NCI-H1694 treated with DMSO at 0.1 percent for 48 hours (cell line): ENCODE results near the gene SGCA.

Experiments used
- DNase-seq: peaks from one replicate; lab custom pipeline; 2025; lab: John Stamatoyannopoulos, UW

The SGCA gene

GRCh38 chr17:50194934-50195865 lies 29.4 kb downstream of the SGCA start:
- DNase-seq = no peak

- DNase-seq = no peak
These were observed 30.2 kb downstream of the SGCA start for GRCh38 chr17:50196036-50196435.

- DNase-seq = no peak
These were observed 31.0 kb downstream of the SGCA start for GRCh38 chr17:50196826-50197225.

- peak; percentile 53 for DNase-seq
These were observed 32.3 kb downstream of the SGCA start for GRCh38 chr17:50198026-50198669.

- DNase-seq = no peak
These were observed 33.5 kb downstream of the SGCA start for GRCh38 chr17:50199211-50199802.

GRCh38 chr17:50199803-50200456 lies 34.1 kb downstream of the SGCA start:
- DNase-seq = peak; percentile 60

GRCh38 chr17:50200457-50201275 lies 34.9 kb downstream of the SGCA start:
- peak; percentile 78 for DNase-seq

- DNase-seq = no peak
These were observed 35.6 kb downstream of the SGCA start, which contains the start of gene COL1A1 for GRCh38 chr17:50201276-50201854. TSS of gene COL1A1 (minus strand) at chr17:50201631. CDS start at chr17:50201513, 118 bp downstream.

GRCh38 chr17:50203086-50203485 lies 37.3 kb downstream of the SGCA start:
- no peak for DNase-seq

GRCh38 chr17:50203604-50204345 lies 38.0 kb downstream of the SGCA start:
- no peak for DNase-seq

GRCh38 chr17:50204431-50204830 lies 38.6 kb downstream of the SGCA start:
- DNase-seq = no peak

- DNase-seq = no peak
These were observed 39.5 kb downstream of the SGCA start for GRCh38 chr17:50205111-50205962.

- DNase-seq = no peak
These were observed 40.2 kb downstream of the SGCA start for GRCh38 chr17:50205963-50206505.

GRCh38 chr17:50206604-50207293 lies 40.9 kb downstream of the SGCA start:
- peak; percentile 25 for DNase-seq

GRCh38 chr17:50207315-50207714 lies 41.5 kb downstream of the SGCA start:
- DNase-seq = no peak

- no peak for DNase-seq
These were observed 42.2 kb downstream of the SGCA start for GRCh38 chr17:50207792-50208567.

GRCh38 chr17:50208611-50209061 lies 42.8 kb downstream of the SGCA start:
- DNase-seq = no peak

GRCh38 chr17:50209133-50209471 lies 43.3 kb downstream of the SGCA start:
- DNase-seq = no peak
